GM12878 (cell line): ENCODE results near the gene LIMS2. TPM values are rescaled to one million over a fixed set of nuclear protein-coding genes. Genes with fewer than 3 reads are reported as not detected.

Experiments used
- ATAC-seq: fragments of 200-7000 bp; cut with Tn5 transposase; 3 replicates; pipeline ENCODE4 v1.9.1; 2020; ENCODE audit warnings: mild to moderate bottlenecking, moderate library complexity
- BruUV-seq: library from RNA; stranded (reverse); fragments of 400-500 nt; replicated peaks from 2 replicates; lab custom pipeline; 2021; lab: Mats Ljungman, UMichigan
- CTCF ChIA-PET: fragments of 300-600 bp; sonication (Branson Sonifier 250); formaldehyde crosslinking; extraction: SDS; loops from one replicate; lab custom pipeline; 2021; ENCODE audit warnings: inconsistent platforms; lab: Yijun Ruan, JAX
- POLR2A ChIA-PET: fragments of 350-600 bp; formaldehyde crosslinking; extraction: SDS; loops from one replicate; lab custom pipeline; 2021; ENCODE audit warnings: inconsistent platforms; lab: Charles Lee
- RAD21 ChIA-PET: fragments of 300-600 bp; sonication (Branson Sonifier 250); formaldehyde crosslinking; loops from one replicate; lab custom pipeline; 2023; ENCODE audit warnings: antibody characterized with exemption; ENCODE audit not compliant: unreplicated experiment; lab: Charles Lee
- SMC1A ChIA-PET: fragments of 300-600 bp; sonication (Branson Sonifier 250); formaldehyde crosslinking; loops from one replicate; lab custom pipeline; 2023; ENCODE audit not compliant: unreplicated experiment, uncharacterized antibody; lab: Charles Lee
- DNase-seq: peaks from one replicate; pipeline ENCODE4 v3.0.0-alpha.2; 2011; ENCODE audit warnings: low read depth, low spot score
- FAIRE-seq: peaks from 3 replicates; lab custom pipeline; 2011; peaks lifted over from hg19 to GRCh38; lab: Jason Lieb, UNC
- H2AFZ ChIP-seq: 2 replicates; pipeline ENCODE4 v1.6.0; 2011; ENCODE audit warnings: low read depth, low read length, control low read depth; ENCODE audit not compliant: control insufficient read depth
- H3K27ac ChIP-seq: 2 replicates; pipeline ENCODE4 v1.5.1; 2011; ENCODE audit warnings: control low read depth; ENCODE audit not compliant: control insufficient read depth, insufficient read depth
- H3K27me3 ChIP-seq, 2 experiments: replicated peaks in 1 of 2; 2 replicates each; pipeline versions ENCODE4 v1.6.0 to v1.6.1; 2011; ENCODE audit warnings: low read length in 1 of 2; ENCODE audit not compliant: control insufficient read depth in 2 of 2, insufficient read depth in 2 of 2
- H3K36me3 ChIP-seq, 2 experiments: 2 replicates each; pipeline ENCODE4 v1.5.1; 2011; ENCODE audit warnings: low read length in 1 of 2; ENCODE audit not compliant: control insufficient read depth in 2 of 2, insufficient read depth in 2 of 2
- H3K4me1 ChIP-seq: 2 replicates; pipeline ENCODE4 v1.6.1; 2011; ENCODE audit warnings: mild to moderate bottlenecking, low read length, moderate library complexity, mixed read lengths; ENCODE audit not compliant: control insufficient read depth, insufficient read depth
- H3K4me2 ChIP-seq: 2 replicates; pipeline ENCODE4 v1.6.0; 2011; ENCODE audit warnings: control low read depth; ENCODE audit not compliant: control insufficient read depth, insufficient read depth
- H3K4me3 ChIP-seq: fragments of 200-600 bp; sonication (generic); 2 replicates; pipeline ENCODE4 v1.5.1; 2016
- H3K79me2 ChIP-seq: 2 replicates; pipeline ENCODE4 v1.6.0; 2011; ENCODE audit warnings: low read length; ENCODE audit not compliant: control insufficient read depth, insufficient read depth
- H3K9ac ChIP-seq: 2 replicates; pipeline ENCODE4 v1.8.0; 2011; ENCODE audit warnings: low read length, control low read depth, mixed read lengths; ENCODE audit not compliant: control insufficient read depth, insufficient read depth
- H3K9me3 ChIP-seq: replicated peaks from 3 replicates; pipeline ENCODE4 v1.5.1; 2011; ENCODE audit warnings: mild to moderate bottlenecking, low read length; ENCODE audit not compliant: control insufficient read depth, insufficient read depth
- H4K20me1 ChIP-seq: 2 replicates; pipeline ENCODE4 v1.6.0; 2011; ENCODE audit not compliant: control insufficient read depth, insufficient read depth
- CBX3 ChIP-seq: fragments of 200-600 bp; sonication (generic); IDR thresholded peaks from 2 replicates; pipeline ENCODE4 v1.6.1; 2016; ENCODE audit warnings: low read depth, borderline replicate concordance
- CEBPB ChIP-seq, 2 experiments: fragments of 150-350 bp in 1 of 2; IDR thresholded peaks; 2 replicates each; pipeline ENCODE4 v1.6.1; 2012 to 2014; ENCODE audit warnings: low read depth in 2 of 2, low read length in 2 of 2, borderline replicate concordance in 1 of 2, inconsistent platforms in 1 of 2
- E4F1 ChIP-seq: fragments of 450-650 bp; IDR thresholded peaks from 2 replicates; pipeline ENCODE4 v1.6.1; 2018; ENCODE audit warnings: borderline replicate concordance, mild to moderate bottlenecking; ENCODE audit not compliant: partially characterized antibody
- EP300 ChIP-seq, 2 experiments: fragments of 150-350 bp in 1 of 2; IDR thresholded peaks; 2 replicates each; pipeline ENCODE4 v1.6.1; 2011 to 2012; ENCODE audit warnings: low read depth in 2 of 2, low read length in 2 of 2, borderline replicate concordance in 1 of 2, improper control_type of control experiment in 1 of 2, inconsistent platforms in 1 of 2; ENCODE audit not compliant: control insufficient read depth in 1 of 2
- SMAD1 ChIP-seq: fragments of 450-650 bp; IDR thresholded peaks from 2 replicates; pipeline ENCODE4 v1.6.1; 2018; ENCODE audit warnings: mild to moderate bottlenecking, low read depth; ENCODE audit not compliant: partially characterized antibody
- ZBTB11 ChIP-seq: fragments of 450-650 bp; formaldehyde crosslinking; IDR thresholded peaks from 2 replicates; pipeline ENCODE4 v1.5.0; 2022; ENCODE audit warnings: mild to moderate bottlenecking, missing genetic modification characterization
- ZBTB4 ChIP-seq: fragments of 450-650 bp; formaldehyde crosslinking; IDR thresholded peaks from 2 replicates; pipeline ENCODE4 v1.4.0; 2022; ENCODE audit warnings: mild to moderate bottlenecking, moderate library complexity
- WGBS: methylation state at CpG from one replicate; pipeline ENCODE4 v1.1.6; 2016; ENCODE audit warnings: low lambda C conversion rate; ENCODE audit not compliant: insufficient replicate concordance, insufficient coverage; ENCODE audit errors: missing lambda C conversion rate; 5-methylcytosine and 5-hydroxymethylcytosine counted together
- in situ Hi-C: fragments of 300-500 bp; cut with MboI; formaldehyde crosslinking; loops from 9 replicates; pipeline ENCODE4 v1.14.3; 2018; ENCODE audit warnings: mixed read lengths
- intact Hi-C: fragments of 100-400 bp; cut with micrococcal nuclease; formaldehyde crosslinking; loops from one replicate; pipeline ENCODE4 v1.14.2; 2022; ENCODE audit not compliant: unreplicated experiment
- polyA plus RNA-seq, 11 experiments: library from polyadenylated mRNA; depleted of rRNA in 4 of 11; unstranded in 6 of 11; stranded (reverse) in 5 of 11; fragments of >200 nt; fragmentation: Nextera tagmentation in 4 of 11; fragmentation: Illumina TruSeq in 1 of 11; extraction: Ambion mirVana in 4 of 11; extraction: Trizol in 1 of 11; gene quantifications; 1 replicate in 1 of 11; 2 replicates in 10 of 11; pipeline versions ENCODE4 v1.2.1 to v1.2.3, GENCODE V29; 2011 to 2016; ENCODE audit warnings: inconsistent platforms in 2 of 11, missing spikeins in 2 of 11, low read depth in 1 of 11
- total RNA-seq, 4 experiments: library from RNA; depleted of rRNA in 3 of 4; stranded (reverse); fragments of >200 nt in 3 of 4; fragmentation: Illumina TruSeq in 1 of 4; extraction: Trizol in 1 of 4; gene quantifications; 2 replicates each; pipeline versions ENCODE4 v1.2.1 to v1.2.3, GENCODE V29; 2013 to 2021

The LIMS2 gene
- total and polyA plus RNA-seq, 10 of the 15 experiments (the other 5 are each of a cell fraction or from before 2014, with no cell fraction given): 0.06 to 0.81 (median 0.16) TPM; not detected in 2

GRCh38 chr2:127646487-127647241, 28.7 kb downstream of the LIMS2 start (continued):
- TF ChIP-seq ZBTB11 (CRISPR knock-in tag) (no peak), EP300 (IDR thresholded peaks at IDR 0.05; ENCODE audit: borderline replicate concordance in 1 of 2, control insufficient read depth in 1 of 2, low read depth in 2 of 2, low read length in 2 of 2) (no peak), SMAD1 (no peak)
- TF ChIP-seq, all 136 proteins: peak for 0

GRCh38 chr2:127645395-127646291, 29.7 kb downstream of the LIMS2 start, which contains the start of gene GPR17:
GPR17 (plus strand) TSS chr2:127646153; CDS start chr2:127650736, 4,583 bp downstream.
- H3K4me2 ChIP-seq: no peak within 1 kb of the TSS
- H3K9ac ChIP-seq: no peak within 1 kb of the TSS
- in situ Hi-C loops (loop anchor here (5.0 kb wide), 1 partner anchor 448 kb away; no protein-coding TSS in a partner anchor), intact Hi-C loops (loop anchor here (5.0 kb wide), 1 partner anchor 118 kb away; the partner anchor contains the start of gene IWS1)
- no peaks in the 10 kb centered on the region for H3K27me3 ChIP-seq
- POLR2A ChIA-PET: no interaction called here
- SMC1A ChIA-PET: interaction anchor here (1.1 to 1.6 kb wide), 2 partner anchors 82 to 119 kb away, joined by 3 read pairs; partner anchors contain the start of gene IWS1
- RAD21 ChIA-PET: no interaction called here
- H3K9me3 ChIP-seq: no peaks in the 10 kb centered on the region
- no peak for FAIRE-seq
- no peaks in the 10 kb centered on the region for H3K79me2 ChIP-seq
- ATAC-seq: no peak
- no TSS peak for BruUV-seq
- H3K4me3 ChIP-seq: no peak within 1 kb of the TSS
- no peaks in the 10 kb centered on the region for H3K36me3 ChIP-seq
- no peak within 1 kb of the TSS for H3K27ac ChIP-seq
- no peaks in the 10 kb centered on the region for H3K4me1 ChIP-seq
- H4K20me1 ChIP-seq: no peaks in the 10 kb centered on the region
- no peak for DNase-seq
- CTCF ChIA-PET: interaction anchor here (0.9 to 1.7 kb wide), 3 partner anchors 9 to 449 kb away, joined by 3 to 5 read pairs (median 3); no protein-coding TSS in a partner anchor
- 71% methylated on average over 36 of the region's 37 CpGs for WGBS
- H2AFZ ChIP-seq: no peak within 1 kb of the TSS
- TF ChIP-seq E4F1 (no peak), CEBPB (IDR thresholded peaks at IDR 0.05; ENCODE audit: borderline replicate concordance in 1 of 2, low read depth in 2 of 2, low read length in 2 of 2) (no peak), ZBTB4 (CRISPR knock-in tag) (no peak), CBX3 (no peak)
